K562 (cell line): Measurements from ENCODE around the gene TSPY8.
"Not testable (repeated sequence)": the region's sequence is repeated elsewhere in the genome, so short reads cannot be mapped to it uniquely, and the experiment has no call there.

ENCODE experiments used
- CAMTA2 ChIP-seq: fragments of 250-450 bp; sonication (Bioruptor Pico); conservative IDR thresholded peaks from 2 replicates; pipeline ENCODE4 v1.5.1; 2022
- FOXA3 ChIP-seq, 2 experiments: fragments of 450-650 bp in 1 of 2; sonication (generic) in 1 of 2; formaldehyde crosslinking; IDR thresholded peaks in 1 of 2; conservative IDR thresholded peaks in 1 of 2; 2 replicates each; pipeline versions ENCODE4 v1.4.0 to v1.8.0; 2020 to 2022; ENCODE audit warnings: mild to moderate bottlenecking in 2 of 2, missing genetic modification reagents in 1 of 2
- FOXJ3 ChIP-seq: sonication (generic); formaldehyde crosslinking; IDR thresholded peaks from 2 replicates; pipeline ENCODE4 v1.4.0; 2020; ENCODE audit warnings: mild to moderate bottlenecking, missing genetic modification reagents
- GTF2A2 ChIP-seq: IDR thresholded peaks from 2 replicates; pipeline ENCODE4 v1.6.1; 2016; ENCODE audit warnings: mild to moderate bottlenecking, missing genetic modification characterization, missing compliant biosample characterization
- POLR2A ChIP-seq: fragments of 450-650 bp; conservative IDR thresholded peaks from 2 replicates; pipeline ENCODE4 v1.6.1; 2016
- POU5F1 ChIP-seq: fragments of 150-350 bp; IDR thresholded peaks from 2 replicates; pipeline ENCODE4 v1.6.1; 2014; ENCODE audit warnings: borderline replicate concordance, low read length, low read depth, mild to moderate bottlenecking; ENCODE audit not compliant: partially characterized antibody
- SP1 ChIP-seq: sonication (generic); formaldehyde crosslinking; IDR thresholded peaks from 2 replicates; pipeline ENCODE4 v1.8.1; 2022; ENCODE audit warnings: mild to moderate bottlenecking, missing genetic modification reagents
- TCF7L2 ChIP-seq: fragments of 150-350 bp; IDR thresholded peaks from 2 replicates; pipeline ENCODE4 v1.6.1; 2016; ENCODE audit warnings: low read depth, mild to moderate bottlenecking, low read length, moderate library complexity
- ZNF764 ChIP-seq: fragments of 250-450 bp; sonication (Bioruptor Pico); IDR thresholded peaks from 2 replicates; pipeline ENCODE4 v1.4.0; 2020; ENCODE audit warnings: low read depth, mild to moderate bottlenecking, moderate library complexity
- TF ChIP-seq, protein P1 (sequence below), 3 experiments: IDR thresholded peaks in 2 of 3; conservative IDR thresholded peaks in 1 of 3; 2 replicates each; pipeline ENCODE4 v1.5.1; 2011 to 2012; ENCODE audit warnings: low read length in 3 of 3, mild to moderate bottlenecking in 3 of 3, control low read depth in 2 of 3, improper control_type of control experiment in 1 of 3, inconsistent platforms in 1 of 3, low read depth in 1 of 3, mixed read lengths in 1 of 3, moderate library complexity in 1 of 3; ENCODE audit not compliant: insufficient read depth in 2 of 3

DNA sequence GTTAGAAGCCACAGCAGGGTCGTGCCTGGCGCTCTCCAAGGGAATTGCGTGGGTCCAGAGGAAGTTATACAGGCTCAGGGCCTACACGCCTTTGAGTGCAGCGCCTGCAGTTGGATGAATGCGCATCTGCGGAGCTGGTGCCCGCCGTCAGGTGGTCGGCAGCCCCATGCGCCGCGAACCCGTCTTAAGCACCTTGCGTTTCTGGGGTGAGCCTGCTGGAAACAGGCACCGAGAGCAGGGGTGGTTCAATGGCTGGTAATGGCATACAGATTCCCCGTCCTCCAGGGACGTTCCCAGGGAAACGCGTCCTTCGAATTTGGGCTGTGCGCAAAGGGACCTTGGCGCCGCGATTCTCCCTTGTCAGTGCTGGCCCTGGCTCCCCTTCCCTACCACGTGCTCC lies 38.9 kb downstream of the TSPY8 start:
- TF ChIP-seq, protein P1, sequence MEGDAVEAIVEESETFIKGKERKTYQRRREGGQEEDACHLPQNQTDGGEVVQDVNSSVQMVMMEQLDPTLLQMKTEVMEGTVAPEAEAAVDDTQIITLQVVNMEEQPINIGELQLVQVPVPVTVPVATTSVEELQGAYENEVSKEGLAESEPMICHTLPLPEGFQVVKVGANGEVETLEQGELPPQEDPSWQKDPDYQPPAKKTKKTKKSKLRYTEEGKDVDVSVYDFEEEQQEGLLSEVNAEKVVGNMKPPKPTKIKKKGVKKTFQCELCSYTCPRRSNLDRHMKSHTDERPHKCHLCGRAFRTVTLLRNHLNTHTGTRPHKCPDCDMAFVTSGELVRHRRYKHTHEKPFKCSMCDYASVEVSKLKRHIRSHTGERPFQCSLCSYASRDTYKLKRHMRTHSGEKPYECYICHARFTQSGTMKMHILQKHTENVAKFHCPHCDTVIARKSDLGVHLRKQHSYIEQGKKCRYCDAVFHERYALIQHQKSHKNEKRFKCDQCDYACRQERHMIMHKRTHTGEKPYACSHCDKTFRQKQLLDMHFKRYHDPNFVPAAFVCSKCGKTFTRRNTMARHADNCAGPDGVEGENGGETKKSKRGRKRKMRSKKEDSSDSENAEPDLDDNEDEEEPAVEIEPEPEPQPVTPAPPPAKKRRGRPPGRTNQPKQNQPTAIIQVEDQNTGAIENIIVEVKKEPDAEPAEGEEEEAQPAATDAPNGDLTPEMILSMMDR (IDR thresholded peaks at IDR 0.05 in 2 of 3, conservative IDR thresholded peaks at IDR 0.05 in 1 of 3; ENCODE audit: insufficient read depth in 2 of 3, low read depth in 1 of 3, low read length in 3 of 3) = not testable (repeated sequence)
- not testable (repeated sequence) for TF ChIP-seq TCF7L2; FOXJ3 (CRISPR knock-in tag); SP1 (CRISPR knock-in tag); ZNF764; CAMTA2 (CRISPR knock-in tag); FOXA3 (CRISPR knock-in tag; conservative IDR thresholded peaks at IDR 0.05 in 1 of 2, IDR thresholded peaks at IDR 0.05 in 1 of 2); POLR2A; POU5F1; GTF2A2 (tag)
